Loucy (cell line): ENCODE results near the gene METAP1D.
A peak's percentile ranks its signal among the peaks of the same experiment; 100 is the strongest.

ENCODE experiments used
- H2AFZ ChIP-seq: fragments of 200-600 bp; sonication (generic); 2 replicates; pipeline ENCODE4 v1.6.0; 2016; ENCODE audit warnings: antibody characterized with exemption, mild to moderate bottlenecking, low read length, moderate library complexity
- H3F3A ChIP-seq: fragments of 200-600 bp; 2 replicates; pipeline ENCODE4 v1.6.0; 2016; ENCODE audit warnings: antibody characterized with exemption, low read depth, mild to moderate bottlenecking
- H3K27me3 ChIP-seq: fragments of 200-600 bp; sonication (generic); 2 replicates; pipeline ENCODE4 v1.6.1; 2014; ENCODE audit warnings: low read length, mild to moderate bottlenecking; ENCODE audit not compliant: insufficient read depth, poor library complexity, severe bottlenecking
- H3K36me3 ChIP-seq: fragments of 200-600 bp; sonication (generic); 2 replicates; pipeline ENCODE4 v1.6.1; 2016; ENCODE audit warnings: low read length; ENCODE audit not compliant: insufficient read depth
- H3K4me1 ChIP-seq: fragments of 200-600 bp; sonication (generic); 2 replicates; pipeline ENCODE4 v1.5.1; 2014; ENCODE audit warnings: low read length, mild to moderate bottlenecking; ENCODE audit not compliant: insufficient read depth, poor library complexity, severe bottlenecking
- H3K4me2 ChIP-seq: fragments of 200-600 bp; sonication (generic); 2 replicates; pipeline ENCODE4 v1.6.0; 2014; ENCODE audit warnings: antibody characterized with exemption, low read length, low read depth, mild to moderate bottlenecking; ENCODE audit not compliant: poor library complexity, severe bottlenecking
- H3K4me3 ChIP-seq: fragments of 200-600 bp; sonication (generic); 2 replicates; pipeline ENCODE4 v1.5.1; 2014; ENCODE audit warnings: low read length, mild to moderate bottlenecking, mixed read lengths; ENCODE audit not compliant: poor library complexity, severe bottlenecking
- H3K79me2 ChIP-seq: fragments of 200-600 bp; sonication (generic); 2 replicates; pipeline ENCODE4 v1.6.1; 2014; ENCODE audit warnings: low read length; ENCODE audit not compliant: insufficient read depth
- H3K9ac ChIP-seq: fragments of 200-600 bp; sonication (generic); 2 replicates; pipeline ENCODE4 v1.6.0; 2014; ENCODE audit warnings: mild to moderate bottlenecking, low read depth, low read length, moderate library complexity; ENCODE audit not compliant: poor library complexity, severe bottlenecking
- H3K9me2 ChIP-seq: fragments of 200-600 bp; sonication (generic); replicated peaks from 2 replicates; pipeline ENCODE4 v1.6.1; 2016; ENCODE audit warnings: low read depth, low read length, mixed read lengths
- H3K9me3 ChIP-seq: fragments of 200-600 bp; sonication (generic); 2 replicates; pipeline ENCODE4 v1.6.1; 2014; ENCODE audit warnings: mild to moderate bottlenecking, antibody characterized with exemption, low read length, low read depth; ENCODE audit not compliant: insufficient read depth
- H4K20me1 ChIP-seq: fragments of 200-600 bp; sonication (generic); 2 replicates; pipeline ENCODE4 v1.6.0; 2014; ENCODE audit warnings: antibody characterized with exemption, low read length, mild to moderate bottlenecking; ENCODE audit not compliant: insufficient read depth, poor library complexity, severe bottlenecking
- CTCF ChIP-seq: fragments of 200-600 bp; sonication (generic); conservative IDR thresholded peaks from 2 replicates; pipeline ENCODE4 v1.5.1; 2014; ENCODE audit warnings: mild to moderate bottlenecking, antibody characterized with exemption, low read length
- EZH2phosphoT487 ChIP-seq: fragments of 200-600 bp; IDR thresholded peaks from 2 replicates; pipeline ENCODE4 v1.6.1; 2018; ENCODE audit warnings: antibody characterized with exemption, mild to moderate bottlenecking, moderate library complexity, borderline replicate concordance

METAP1D gene

GRCh38 chr2:171959998-171960397, 39.8 kb upstream of the METAP1D start:
- H2AFZ ChIP-seq = no peak overlapping the region
- H3K9me3 ChIP-seq = no peaks in the 10 kb centered on the region
- TF ChIP-seq EZH2phosphoT487 (no peak), CTCF (no peak)
- H3K9me2 ChIP-seq = no peaks in the 10 kb centered on the region
- H3K27me3 ChIP-seq = no peaks in the 10 kb centered on the region
- H3F3A ChIP-seq = peaks cover 5% of the 10 kb centered on the region; the same call in 1 of the 2 replicates
- H3K79me2 ChIP-seq = peaks cover 34% of the 10 kb centered on the region
- H3K9ac ChIP-seq = no peak overlapping the region
- no peak overlapping the region for H3K4me2 ChIP-seq
- peaks cover 9% of the 10 kb centered on the region; the same call in 1 of the 2 replicates for H3K36me3 ChIP-seq
- H3K4me3 ChIP-seq = no peak overlapping the region
- peaks cover 35% of the 10 kb centered on the region for H3K4me1 ChIP-seq
- peaks cover 10% of the 10 kb centered on the region for H4K20me1 ChIP-seq

GRCh38 chr2:171960570-171960969, 39.2 kb upstream of the METAP1D start:
- TF ChIP-seq CTCF = no peak
- TF ChIP-seq EZH2phosphoT487 = no peak
- Histone ChIP-seq H3F3A (peaks cover 5% of the 10 kb centered on the region; the same call in 1 of the 2 replicates), H3K4me1 (peaks cover 39% of the 10 kb centered on the region), H3K9ac (no peak overlapping the region), H3K36me3 (peaks cover 12% of the 10 kb centered on the region; the same call in 1 of the 2 replicates), H3K9me2 (no peaks in the 10 kb centered on the region), H3K4me3 (no peak overlapping the region), H3K9me3 (no peaks in the 10 kb centered on the region), H4K20me1 (peaks cover 15% of the 10 kb centered on the region), H2AFZ (no peak overlapping the region), H3K4me2 (no peak overlapping the region), H3K79me2 (peaks cover 35% of the 10 kb centered on the region), H3K27me3 (no peaks in the 10 kb centered on the region)

- peaks cover 5% of the 10 kb centered on the region; the same call in 1 of the 2 replicates for H3F3A ChIP-seq
- H3K4me1 ChIP-seq = peaks cover 34% of the 10 kb centered on the region
- H3K27me3 ChIP-seq = no peaks in the 10 kb centered on the region
- peaks cover 32% of the 10 kb centered on the region; the same call in 1 of the 2 replicates for H3K36me3 ChIP-seq
- H2AFZ ChIP-seq = no peak overlapping the region
- H3K4me2 ChIP-seq = peak overlapping the region; percentile 31
- no peaks in the 10 kb centered on the region for H3K9me2 ChIP-seq
- peak overlapping the region; percentile 27 for H3K4me3 ChIP-seq
- peaks cover 15% of the 10 kb centered on the region for H4K20me1 ChIP-seq
- H3K9me3 ChIP-seq = no peaks in the 10 kb centered on the region
- no peak overlapping the region for H3K9ac ChIP-seq
- peaks cover 35% of the 10 kb centered on the region for H3K79me2 ChIP-seq
- TF ChIP-seq CTCF (no peak), EZH2phosphoT487 (no peak)
Observed at GRCh38 chr2:171963198-171963597, 36.6 kb upstream of the METAP1D start.
